ENCODE results near the gene GLYR1. TPM values are rescaled to one million over a fixed set of nuclear protein-coding genes. Genes with fewer than 3 reads are reported as not detected.

Gene GLYR1
- total and polyA plus RNA-seq, 2 donors from 2014 or later = 47.9 to 119 TPM

- intact Hi-C loops (cut with DNase I) = no loop called here
- FAIRE-seq (no peak), DNase-seq (no peak)
- no peaks in the 10 kb centered on the region for H3K27me3 ChIP-seq (ENCODE audit: control insufficient read depth, insufficient read depth, low read length)
- H3K27ac ChIP-seq (ENCODE audit: low read depth in 2 of 2, low read length in 2 of 2) = no peak overlapping the region
- H3K36me3 ChIP-seq (ENCODE audit: control insufficient read depth in 2 of 3, insufficient read depth in 3 of 3, low read length in 3 of 3) = peaks cover 4 to 48% (median 38%) of the 10 kb centered on the region in 3 donors
- H3K4me1 ChIP-seq (ENCODE audit: control insufficient read depth in 2 of 3, insufficient read depth in 2 of 3, low read depth in 1 of 3, low read length in 3 of 3) = peaks cover 0 to 10% (median 6%) of the 10 kb centered on the region in 3 donors
- H3K9ac ChIP-seq (ENCODE audit: low read length in 3 of 3) = no peak overlapping the region
- no peak for TF ChIP-seq CTCF (IDR thresholded peaks at IDR 0.05; ENCODE audit: borderline replicate concordance, extremely low read depth, insufficient read depth)
- no peaks in the 10 kb centered on the region for H3K9me3 ChIP-seq (ENCODE audit: control insufficient read depth in 2 of 3, insufficient read depth in 1 of 3, low read length in 3 of 3)
- H3K4me3 ChIP-seq (ENCODE audit: low read length in 3 of 3) = no peak overlapping the region
These were observed 15.6 kb upstream of the GLYR1 start for GRCh38 chr16:4862639-4863038.

- Histone ChIP-seq H3K27ac (ENCODE audit: low read depth in 2 of 2, low read length in 2 of 2) (no peak overlapping the region), H3K36me3 (ENCODE audit: control insufficient read depth in 2 of 3, insufficient read depth in 3 of 3, low read length in 3 of 3) (peaks cover 4 to 58% (median 47%) of the 10 kb centered on the region in 3 donors), H3K27me3 (ENCODE audit: control insufficient read depth, insufficient read depth, low read length) (no peaks in the 10 kb centered on the region), H3K9ac (ENCODE audit: low read length in 3 of 3) (no peak overlapping the region), H3K4me3 (ENCODE audit: low read length in 3 of 3) (no peak overlapping the region), H3K4me1 (ENCODE audit: control insufficient read depth in 2 of 3, insufficient read depth in 2 of 3, low read depth in 1 of 3, low read length in 3 of 3) (peaks cover 0 to 2% (median 0%) of the 10 kb centered on the region in 3 donors), H3K9me3 (ENCODE audit: control insufficient read depth in 2 of 3, insufficient read depth in 1 of 3, low read length in 3 of 3) (no peaks in the 10 kb centered on the region)
- no peak for TF ChIP-seq CTCF (IDR thresholded peaks at IDR 0.05; ENCODE audit: borderline replicate concordance, extremely low read depth, insufficient read depth)
- DNase-seq = no peak
- FAIRE-seq = no peak
- intact Hi-C loops (cut with DNase I) = no loop called here
These were observed 13.7 kb upstream of the GLYR1 start for GRCh38 chr16:4860727-4861342.

- no peak for TF ChIP-seq CTCF (IDR thresholded peaks at IDR 0.05; ENCODE audit: borderline replicate concordance, extremely low read depth, insufficient read depth)
- Histone ChIP-seq H3K4me1 (ENCODE audit: control insufficient read depth in 2 of 3, insufficient read depth in 2 of 3, low read depth in 1 of 3, low read length in 3 of 3) (peaks cover 0 to 2% (median 0%) of the 10 kb centered on the region in 3 donors), H3K4me3 (ENCODE audit: low read length in 3 of 3) (no peak overlapping the region), H3K9ac (ENCODE audit: low read length in 3 of 3) (no peak overlapping the region), H3K27ac (ENCODE audit: low read depth in 2 of 2, low read length in 2 of 2) (no peak overlapping the region), H3K27me3 (ENCODE audit: control insufficient read depth, insufficient read depth, low read length) (no peaks in the 10 kb centered on the region), H3K9me3 (ENCODE audit: control insufficient read depth in 2 of 3, insufficient read depth in 1 of 3, low read length in 3 of 3) (no peaks in the 10 kb centered on the region), H3K36me3 (ENCODE audit: control insufficient read depth in 2 of 3, insufficient read depth in 3 of 3, low read length in 3 of 3) (peaks cover 4 to 66% (median 48%) of the 10 kb centered on the region in 3 donors)
- peak in 1 of 5 donors; percentile 49 for DNase-seq
- intact Hi-C loops (cut with DNase I) = no loop called here
- FAIRE-seq = no peak
These were observed 12.8 kb upstream of the GLYR1 start for GRCh38 chr16:4859900-4860255.

All from kidney (tissue), 14 donors.